ENCODE results near the gene CCNL2. TPM values are rescaled to one million over a fixed set of nuclear protein-coding genes. Genes with fewer than 3 reads are reported as not detected.
A peak's percentile ranks its signal among the peaks of the same experiment; 100 is the strongest.

Gene CCNL2
- total RNA-seq, 1 experiment from 2014 or later, result 142 TPM

GRCh38 chr1:1402072-1402900, 3.2 kb upstream of the CCNL2 start:
- Mint-ChIP-seq H3K27ac (peak overlapping the region; percentile 97), H3K9me3 (no peaks in the 10 kb centered on the region), H3K27me3 (ENCODE audit: low read depth) (no peaks in the 10 kb centered on the region), H3K36me3 (peaks cover 59% of the 10 kb centered on the region), H3K4me3 (peak overlapping the region; percentile 85), H3K4me1 (peaks cover 40% of the 10 kb centered on the region)
- peak; percentile 10 for ATAC-seq
- peak; percentile 73 for DNase-seq (ENCODE audit: low spot score)
- no peak for TF ChIP-seq ESRRA (CRISPR knock-in tag; IDR thresholded peaks at IDR 0.05; ENCODE audit: borderline replicate concordance)
- TF ChIP-seq, protein P1, sequence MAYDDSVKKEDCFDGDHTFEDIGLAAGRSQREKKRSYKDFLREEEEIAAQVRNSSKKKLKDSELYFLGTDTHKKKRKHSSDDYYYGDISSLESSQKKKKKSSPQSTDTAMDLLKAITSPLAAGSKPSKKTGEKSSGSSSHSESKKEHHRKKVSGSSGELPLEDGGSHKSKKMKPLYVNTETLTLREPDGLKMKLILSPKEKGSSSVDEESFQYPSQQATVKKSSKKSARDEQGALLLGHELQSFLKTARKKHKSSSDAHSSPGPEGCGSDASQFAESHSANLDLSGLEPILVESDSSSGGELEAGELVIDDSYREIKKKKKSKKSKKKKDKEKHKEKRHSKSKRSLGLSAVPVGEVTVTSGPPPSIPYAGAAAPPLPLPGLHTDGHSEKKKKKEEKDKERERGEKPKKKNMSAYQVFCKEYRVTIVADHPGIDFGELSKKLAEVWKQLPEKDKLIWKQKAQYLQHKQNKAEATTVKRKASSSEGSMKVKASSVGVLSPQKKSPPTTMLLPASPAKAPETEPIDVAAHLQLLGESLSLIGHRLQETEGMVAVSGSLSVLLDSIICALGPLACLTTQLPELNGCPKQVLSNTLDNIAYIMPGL (CRISPR knock-in tag; IDR thresholded peaks at IDR 0.05), result 0 out of 2 replicates have a peak, but pooled peaks have one; percentile 16
- TF ChIP-seq OVOL2 (CRISPR knock-in tag; IDR thresholded peaks at IDR 0.05; ENCODE audit: borderline replicate concordance), result no peak
- no peak for TF ChIP-seq KAT7 (CRISPR knock-in tag; IDR thresholded peaks at IDR 0.05; ENCODE audit: borderline replicate concordance)
- 0 out of 2 replicates have a peak, but pooled peaks have one; percentile 43 for TF ChIP-seq TEAD1 (CRISPR knock-in tag; IDR thresholded peaks at IDR 0.05)
- no peak for TF ChIP-seq PRDM15 (CRISPR knock-in tag; IDR thresholded peaks at IDR 0.05)
- TF ChIP-seq NFYB (CRISPR knock-in tag; conservative IDR thresholded peaks at IDR 0.05; ENCODE audit: low read depth), result no peak
- peak; percentile 45 for TF ChIP-seq CTCF (IDR thresholded peaks at IDR 0.05)
- no peak for TF ChIP-seq ZNF512 (CRISPR knock-in tag; IDR thresholded peaks at IDR 0.05; ENCODE audit: borderline replicate concordance)
- no peak for TF ChIP-seq SMAD3 (CRISPR knock-in tag; IDR thresholded peaks at IDR 0.05; ENCODE audit: borderline replicate concordance)
- POLR2A ChIA-PET, result interaction anchor here (0.8 to 1.8 kb wide), 3 partner anchors 8 to 28 kb away, joined by 3 to 5 read pairs (median 4); a partner anchor contains a TSS
- CTCF ChIA-PET, result interaction anchor here (0.6 to 1.8 kb wide), 26 partner anchors 9 to 507 kb away, joined by 3 to 12 read pairs (median 4); partner anchors contain the start of genes ANKRD65, ATAD3C, AURKAIP1 and VWA1

- no peak for ATAC-seq
- no peaks in the 10 kb centered on the region for H3K9me3 Mint-ChIP-seq
- peaks cover 63% of the 10 kb centered on the region for H3K36me3 Mint-ChIP-seq
- ChIA-PET CTCF (interaction anchor here (0.6 to 1.8 kb wide), 16 partner anchors 10 to 507 kb away, joined by 3 to 12 read pairs (median 5); partner anchors contain the start of genes ANKRD65 and VWA1), POLR2A (interaction anchor here (1.2 to 1.8 kb wide), 2 partner anchors 24 to 29 kb away, joined by 3 to 5 read pairs; a partner anchor contains a TSS)
- DNase-seq (ENCODE audit: low spot score), result no peak
- peaks cover 40% of the 10 kb centered on the region for H3K4me1 Mint-ChIP-seq
- H3K4me3 Mint-ChIP-seq, result peak overlapping the region; percentile 85
- TF ChIP-seq, protein P1 (CRISPR knock-in tag; IDR thresholded peaks at IDR 0.05), result 0 out of 2 replicates have a peak, but pooled peaks have one; percentile 11
- no peak for TF ChIP-seq MAX (CRISPR knock-in tag; IDR thresholded peaks at IDR 0.05)
- TF ChIP-seq ZNF425 (CRISPR knock-in tag; conservative IDR thresholded peaks at IDR 0.05), result no peak
- 0 out of 2 replicates have a peak, but pooled peaks have one; percentile 22 for TF ChIP-seq SMAD3 (CRISPR knock-in tag; IDR thresholded peaks at IDR 0.05; ENCODE audit: borderline replicate concordance)
- no peak for TF ChIP-seq SOX15 (CRISPR knock-in tag; IDR thresholded peaks at IDR 0.05)
- no peaks in the 10 kb centered on the region for H3K27me3 Mint-ChIP-seq (ENCODE audit: low read depth)
- peak overlapping the region; percentile 97 for H3K27ac Mint-ChIP-seq
Measured at GRCh38 chr1:1401457-1402010, 2.4 kb upstream of the CCNL2 start.

Measured in WTC11 (cell line).